ENCODE results near the gene PPP1R3C. TPM values are rescaled to one million over a fixed set of nuclear protein-coding genes. Genes with fewer than 3 reads are reported as not detected.

PPP1R3C gene
- total and polyA plus RNA-seq, 8 donors = 1.2 to 50.0 (median 13.3) TPM

GRCh38 chr10:91628383-91628782 lies 4.5 kb downstream of the PPP1R3C start:
- TF ChIP-seq POLR2A (IDR thresholded peaks at IDR 0.05) (no peak), EP300 (IDR thresholded peaks at IDR 0.05) (no peak), POLR2AphosphoS5 (IDR thresholded peaks at IDR 0.05) (no peak), CTCF (IDR thresholded peaks at IDR 0.05) (no peak)
- H3K27me3 ChIP-seq = peaks cover 0 to 11% (median 0%) of the 10 kb centered on the region in 3 donors
- peak overlapping the region in 3 of 4 donors; percentile 58 to 63 (median 59) for H3K4me3 ChIP-seq
- peak overlapping the region in 1 of 5 donors; percentile 19 for H3K27ac ChIP-seq
- intact Hi-C loops (cut with DNase I; ENCODE audit: low total_unique reads) = no loop called here
- H3K9me3 ChIP-seq = no peaks in the 10 kb centered on the region
- 60 to 78% (median 68%) methylated on average over 1 of the region's 1 CpG for WGBS, 5 donors
- peaks cover 3 to 50% (median 30%) of the 10 kb centered on the region in 4 donors for H3K4me1 ChIP-seq
- H3K36me3 ChIP-seq = peaks cover 8 to 48% (median 19%) of the 10 kb centered on the region in 4 donors
- no peak for DNase-seq

- Histone ChIP-seq H3K4me3 (peak overlapping the region in 1 of 4 donors; percentile 63), H3K27me3 (peaks cover 0 to 3% (median 0%) of the 10 kb centered on the region in 3 donors), H3K27ac (peak overlapping the region in 1 of 5 donors; percentile 19), H3K36me3 (peaks cover 8 to 48% (median 19%) of the 10 kb centered on the region in 4 donors), H3K9me3 (no peaks in the 10 kb centered on the region), H3K4me1 (peaks cover 0 to 47% (median 25%) of the 10 kb centered on the region in 4 donors)
- intact Hi-C loops (cut with DNase I; ENCODE audit: low total_unique reads) = no loop called here
- WGBS, 5 donors = 66 to 77% (median 70%) methylated on average over 7 of the region's 7 CpGs
- DNase-seq = no peak
- TF ChIP-seq CTCF (IDR thresholded peaks at IDR 0.05) = no peak
- no peak for TF ChIP-seq POLR2A (IDR thresholded peaks at IDR 0.05)
- no peak for TF ChIP-seq EP300 (IDR thresholded peaks at IDR 0.05)
- no peak for TF ChIP-seq POLR2AphosphoS5 (IDR thresholded peaks at IDR 0.05)
These were observed 5.3 kb downstream of the PPP1R3C start for GRCh38 chr10:91627344-91628102.

DNA sequence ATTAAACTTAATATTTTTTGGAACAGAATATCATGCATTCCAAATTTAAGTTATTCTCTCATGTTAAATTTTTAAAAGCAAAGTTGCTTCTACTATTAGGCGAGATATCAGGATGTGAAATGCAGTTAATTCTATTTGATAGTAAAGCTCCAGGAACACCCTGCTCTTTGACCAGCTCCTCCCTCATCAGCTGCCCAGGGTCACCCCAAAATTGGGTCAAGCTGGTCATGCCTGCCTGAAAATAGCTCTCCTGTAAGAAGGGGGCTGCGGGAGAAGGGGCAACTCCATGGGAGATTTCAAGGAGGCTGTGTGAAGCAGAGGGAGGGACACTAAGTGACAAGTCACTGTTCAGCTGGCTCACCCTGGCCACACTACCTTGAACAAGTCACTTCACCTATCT lies 5.9 kb downstream of the PPP1R3C start:
- no peak for TF ChIP-seq POLR2A (IDR thresholded peaks at IDR 0.05)
- TF ChIP-seq CTCF (IDR thresholded peaks at IDR 0.05) = no peak
- no peak for TF ChIP-seq POLR2AphosphoS5 (IDR thresholded peaks at IDR 0.05)
- TF ChIP-seq EP300 (IDR thresholded peaks at IDR 0.05) = no peak
- no peak overlapping the region for H3K4me3 ChIP-seq
- no peak for DNase-seq
- H3K27ac ChIP-seq = peak overlapping the region in 1 of 5 donors; percentile 2
- intact Hi-C loops (cut with DNase I; ENCODE audit: low total_unique reads) = no loop called here
- H3K9me3 ChIP-seq = no peaks in the 10 kb centered on the region
- 81 to 91% (median 89%) methylated on average over 2 of the region's 2 CpGs for WGBS, 5 donors
- peaks cover 0 to 48% (median 24%) of the 10 kb centered on the region in 4 donors for H3K4me1 ChIP-seq
- H3K27me3 ChIP-seq = no peaks in the 10 kb centered on the region
- peaks cover 8 to 48% (median 19%) of the 10 kb centered on the region in 4 donors for H3K36me3 ChIP-seq

DNA sequence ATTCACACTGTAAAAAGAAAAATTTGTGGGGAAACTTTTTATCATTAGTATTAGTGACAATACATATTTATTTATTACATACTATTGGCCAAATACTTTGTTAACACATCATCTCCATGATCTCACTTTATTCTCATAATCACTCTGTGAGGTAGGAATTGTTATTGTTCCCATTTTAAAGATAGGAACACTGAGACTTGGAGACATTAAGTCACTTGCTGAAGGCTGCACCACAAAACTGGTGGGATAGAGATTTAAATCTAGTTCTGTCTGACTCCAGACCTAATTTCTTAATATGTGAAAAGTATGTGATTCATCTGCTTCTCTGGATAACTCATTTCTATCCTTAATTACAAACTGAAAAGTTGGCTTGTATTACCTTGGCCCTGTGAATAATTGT lies 8.2 kb downstream of the PPP1R3C start:
- intact Hi-C loops (cut with DNase I; ENCODE audit: low total_unique reads) = no loop called here
- Histone ChIP-seq H3K4me1 (peaks cover 10 to 45% (median 26%) of the 10 kb centered on the region in 4 donors), H3K27ac (no peak overlapping the region), H3K4me3 (no peak overlapping the region), H3K36me3 (peaks cover under 1 to 34% (median 11%) of the 10 kb centered on the region in 4 donors), H3K9me3 (no peaks in the 10 kb centered on the region), H3K27me3 (no peaks in the 10 kb centered on the region)
- DNase-seq = no peak
- no peak for TF ChIP-seq POLR2AphosphoS5 (IDR thresholded peaks at IDR 0.05)
- TF ChIP-seq EP300 (IDR thresholded peaks at IDR 0.05) = no peak
- TF ChIP-seq CTCF (IDR thresholded peaks at IDR 0.05) = no peak
- TF ChIP-seq POLR2A (IDR thresholded peaks at IDR 0.05) = no peak

All from stomach (tissue), 9 donors.